ENCODE measurements around the gene CPPED1. TPM values are rescaled to one million over a fixed set of nuclear protein-coding genes. Genes with fewer than 3 reads are reported as not detected.
"Not testable (repeated sequence)": the region's sequence is repeated elsewhere in the genome, so short reads cannot be mapped to it uniquely, and the experiment has no call there.

CPPED1 gene
- total RNA-seq, 2 experiments from 2014 or later, result 12.7 to 13.5 TPM

GRCh38 chr16:12781777-12782176 is 21.9 kb downstream of the CPPED1 start:
- H3K36me3 Mint-ChIP-seq (ENCODE audit: low read depth), result peaks cover 31% of the 10 kb centered on the region
- no peak for ATAC-seq
- no peak overlapping the region for H3K4me3 Mint-ChIP-seq
- H3K27me3 Mint-ChIP-seq (ENCODE audit: low read depth), result no peaks in the 10 kb centered on the region
- H3K4me1 Mint-ChIP-seq (ENCODE audit: low read depth), result peaks cover 4% of the 10 kb centered on the region
- no peak for DNase-seq
- no peak overlapping the region for H3K27ac Mint-ChIP-seq
- CTCF ChIA-PET, result interaction anchor here (1.1 kb wide), 1 partner anchor 57 kb away, joined by 3 read pairs; no protein-coding TSS in a partner anchor
- POLR2A ChIA-PET, result no interaction called here
- H3K9me3 Mint-ChIP-seq (ENCODE audit: insufficient read depth), result no peaks in the 10 kb centered on the region

GRCh38 chr16:12780467-12780866 is 23.2 kb downstream of the CPPED1 start:
- Mint-ChIP-seq H3K4me1 (ENCODE audit: low read depth) (peaks cover 4% of the 10 kb centered on the region), H3K4me3 (no peak overlapping the region), H3K36me3 (ENCODE audit: low read depth) (peaks cover 37% of the 10 kb centered on the region), H3K9me3 (ENCODE audit: insufficient read depth) (no peaks in the 10 kb centered on the region), H3K27me3 (ENCODE audit: low read depth) (no peaks in the 10 kb centered on the region), H3K27ac (no peak overlapping the region)
- ATAC-seq (no peak), DNase-seq (no peak)
- CTCF ChIA-PET, result no interaction called here
- POLR2A ChIA-PET, result no interaction called here

- H3K4me1 Mint-ChIP-seq (ENCODE audit: low read depth), result peaks cover 4% of the 10 kb centered on the region
- H3K36me3 Mint-ChIP-seq (ENCODE audit: low read depth), result peaks cover 46% of the 10 kb centered on the region
- POLR2A ChIA-PET, result no interaction called here
- H3K27me3 Mint-ChIP-seq (ENCODE audit: low read depth), result no peaks in the 10 kb centered on the region
- H3K27ac Mint-ChIP-seq, result no peak overlapping the region
- CTCF ChIA-PET, result no interaction called here
- no peak for ATAC-seq
- no peak for DNase-seq
- H3K4me3 Mint-ChIP-seq, result no peak overlapping the region
- no peaks in the 10 kb centered on the region for H3K9me3 Mint-ChIP-seq (ENCODE audit: insufficient read depth)
Measured at GRCh38 chr16:12778726-12779125, 25.0 kb downstream of the CPPED1 start.

- Mint-ChIP-seq H3K27me3 (ENCODE audit: low read depth) (no peaks in the 10 kb centered on the region), H3K36me3 (ENCODE audit: low read depth) (peaks cover 39% of the 10 kb centered on the region), H3K4me3 (no peak overlapping the region), H3K4me1 (ENCODE audit: low read depth) (no peaks in the 10 kb centered on the region), H3K27ac (no peak overlapping the region), H3K9me3 (ENCODE audit: insufficient read depth) (no peaks in the 10 kb centered on the region)
- ChIA-PET POLR2A (no interaction called here), CTCF (no interaction called here)
- ATAC-seq, result no peak
- no peak for DNase-seq
Measured at GRCh38 chr16:12775656-12776236, 27.9 kb downstream of the CPPED1 start.

GRCh38 chr16:12773221-12773620 is 30.5 kb downstream of the CPPED1 start:
- Mint-ChIP-seq H3K27me3 (ENCODE audit: low read depth) (no peaks in the 10 kb centered on the region), H3K27ac (no peak overlapping the region), H3K4me3 (no peak overlapping the region), H3K36me3 (ENCODE audit: low read depth) (peaks cover 32% of the 10 kb centered on the region), H3K4me1 (ENCODE audit: low read depth) (peaks cover 5% of the 10 kb centered on the region), H3K9me3 (ENCODE audit: insufficient read depth) (no peaks in the 10 kb centered on the region)
- POLR2A ChIA-PET, result no interaction called here
- ATAC-seq (no peak), DNase-seq (no peak)
- CTCF ChIA-PET, result no interaction called here

GRCh38 chr16:12771341-12771798 is 32.3 kb downstream of the CPPED1 start:
- no peaks in the 10 kb centered on the region for H3K9me3 Mint-ChIP-seq (ENCODE audit: insufficient read depth)
- no peak overlapping the region for H3K4me3 Mint-ChIP-seq
- ATAC-seq, result no peak
- H3K27me3 Mint-ChIP-seq (ENCODE audit: low read depth), result no peaks in the 10 kb centered on the region
- no peak overlapping the region for H3K27ac Mint-ChIP-seq
- ChIA-PET CTCF (no interaction called here), POLR2A (no interaction called here)
- peaks cover 30% of the 10 kb centered on the region for H3K36me3 Mint-ChIP-seq (ENCODE audit: low read depth)
- no peak for DNase-seq
- peaks cover 21% of the 10 kb centered on the region for H3K4me1 Mint-ChIP-seq (ENCODE audit: low read depth)

- Mint-ChIP-seq H3K27ac (no peak overlapping the region), H3K9me3 (ENCODE audit: insufficient read depth) (no peaks in the 10 kb centered on the region), H3K4me1 (ENCODE audit: low read depth) (peaks cover 22% of the 10 kb centered on the region), H3K4me3 (no peak overlapping the region), H3K27me3 (ENCODE audit: low read depth) (no peaks in the 10 kb centered on the region), H3K36me3 (ENCODE audit: low read depth) (peaks cover 21% of the 10 kb centered on the region)
- ChIA-PET POLR2A (no interaction called here), CTCF (no interaction called here)
- DNase-seq (no peak), ATAC-seq (no peak)
Measured at GRCh38 chr16:12769525-12769924, 34.2 kb downstream of the CPPED1 start.

GRCh38 chr16:12767897-12768296 is 35.8 kb downstream of the CPPED1 start:
- H3K9me3 Mint-ChIP-seq (ENCODE audit: insufficient read depth), result no peaks in the 10 kb centered on the region
- H3K27ac Mint-ChIP-seq, result peak overlapping the region; percentile 74
- DNase-seq (no peak), ATAC-seq (peak; percentile 69)
- H3K27me3 Mint-ChIP-seq (ENCODE audit: low read depth), result no peaks in the 10 kb centered on the region
- ChIA-PET POLR2A (interaction anchor here (1.0 kb wide), 1 partner anchor 35 kb away, joined by 4 read pairs; no protein-coding TSS in a partner anchor), CTCF (no interaction called here)
- H3K4me1 Mint-ChIP-seq (ENCODE audit: low read depth), result peaks cover 22% of the 10 kb centered on the region
- H3K36me3 Mint-ChIP-seq (ENCODE audit: low read depth), result peaks cover 15% of the 10 kb centered on the region
- peak overlapping the region; percentile 23 for H3K4me3 Mint-ChIP-seq

- H3K4me3 Mint-ChIP-seq, result no peak overlapping the region
Measured at GRCh38 chr16:12766853-12767252, 36.8 kb downstream of the CPPED1 start.

GRCh38 chr16:12766208-12766607 is 37.5 kb downstream of the CPPED1 start:
- CTCF ChIA-PET, ATAC-seq: not testable (repeated sequence)

More at GRCh38 chr16:12766853-12767252, 36.8 kb downstream of the CPPED1 start:
- DNase-seq, result no peak
- Mint-ChIP-seq H3K27me3 (ENCODE audit: low read depth) (no peaks in the 10 kb centered on the region), H3K9me3 (ENCODE audit: insufficient read depth) (no peaks in the 10 kb centered on the region), H3K4me1 (ENCODE audit: low read depth) (peaks cover 22% of the 10 kb centered on the region), H3K36me3 (ENCODE audit: low read depth) (peaks cover 15% of the 10 kb centered on the region), H3K27ac (peak overlapping the region; percentile 74)
- ChIA-PET CTCF (no interaction called here), POLR2A (no interaction called here)
- no peak for ATAC-seq

GRCh38 chr16:12764813-12765488 is 38.7 kb downstream of the CPPED1 start:
- H3K36me3 Mint-ChIP-seq (ENCODE audit: low read depth), result peaks cover 14% of the 10 kb centered on the region
- H3K27ac Mint-ChIP-seq, result no peak overlapping the region
- H3K27me3 Mint-ChIP-seq (ENCODE audit: low read depth), result no peaks in the 10 kb centered on the region
- no peak overlapping the region for H3K4me3 Mint-ChIP-seq
- ChIA-PET POLR2A (no interaction called here), CTCF (interaction anchor here (1.0 kb wide), 1 partner anchor 10 kb away, joined by 3 read pairs; no protein-coding TSS in a partner anchor)
- no peaks in the 10 kb centered on the region for H3K9me3 Mint-ChIP-seq (ENCODE audit: insufficient read depth)
- ATAC-seq (no peak), DNase-seq (no peak)
- peaks cover 22% of the 10 kb centered on the region for H3K4me1 Mint-ChIP-seq (ENCODE audit: low read depth)

More at GRCh38 chr16:12766208-12766607, 37.5 kb downstream of the CPPED1 start:
- peaks cover 22% of the 10 kb centered on the region for H3K4me1 Mint-ChIP-seq (ENCODE audit: low read depth)
- H3K27ac Mint-ChIP-seq; H3K9me3 Mint-ChIP-seq (ENCODE audit: insufficient read depth); DNase-seq; H3K4me3 Mint-ChIP-seq; H3K27me3 Mint-ChIP-seq (ENCODE audit: low read depth): not testable (repeated sequence)
- POLR2A ChIA-PET, result interaction anchor here (0.6 kb wide), 1 partner anchor 8 kb away, joined by 3 read pairs; no protein-coding TSS in a partner anchor
- peaks cover 18% of the 10 kb centered on the region for H3K36me3 Mint-ChIP-seq (ENCODE audit: low read depth)

GRCh38 chr16:12763517-12763916 is 40.2 kb downstream of the CPPED1 start:
- Mint-ChIP-seq H3K36me3 (ENCODE audit: low read depth) (peaks cover 11% of the 10 kb centered on the region), H3K4me3 (no peak overlapping the region), H3K27ac (no peak overlapping the region), H3K27me3 (ENCODE audit: low read depth) (no peaks in the 10 kb centered on the region), H3K4me1 (ENCODE audit: low read depth) (peaks cover 20% of the 10 kb centered on the region), H3K9me3 (ENCODE audit: insufficient read depth) (no peaks in the 10 kb centered on the region)
- DNase-seq (no peak), ATAC-seq (no peak)
- CTCF ChIA-PET, result no interaction called here
- POLR2A ChIA-PET, result interaction anchor here (0.6 kb wide), 1 partner anchor 549 kb away, joined by 3 read pairs; no protein-coding TSS in a partner anchor
